Stimulated activated CD4-positive, alpha-beta T cell treated with anti-CD3 and anti-CD28 coated beads, Interleukin-12 subunit alpha, Interleukin-12 subunit beta, amount 100 ng/mL, for 24 hours (primary cell): Measurements from ENCODE around the gene UNC5C.

ENCODE experiments used
- DNase-seq, 2 experiments: peaks; one replicate each; pipeline ENCODE4 v3.0.0-alpha.2; 2020; ENCODE audit warnings: low read depth in 2 of 2

Gene UNC5C

DNA sequence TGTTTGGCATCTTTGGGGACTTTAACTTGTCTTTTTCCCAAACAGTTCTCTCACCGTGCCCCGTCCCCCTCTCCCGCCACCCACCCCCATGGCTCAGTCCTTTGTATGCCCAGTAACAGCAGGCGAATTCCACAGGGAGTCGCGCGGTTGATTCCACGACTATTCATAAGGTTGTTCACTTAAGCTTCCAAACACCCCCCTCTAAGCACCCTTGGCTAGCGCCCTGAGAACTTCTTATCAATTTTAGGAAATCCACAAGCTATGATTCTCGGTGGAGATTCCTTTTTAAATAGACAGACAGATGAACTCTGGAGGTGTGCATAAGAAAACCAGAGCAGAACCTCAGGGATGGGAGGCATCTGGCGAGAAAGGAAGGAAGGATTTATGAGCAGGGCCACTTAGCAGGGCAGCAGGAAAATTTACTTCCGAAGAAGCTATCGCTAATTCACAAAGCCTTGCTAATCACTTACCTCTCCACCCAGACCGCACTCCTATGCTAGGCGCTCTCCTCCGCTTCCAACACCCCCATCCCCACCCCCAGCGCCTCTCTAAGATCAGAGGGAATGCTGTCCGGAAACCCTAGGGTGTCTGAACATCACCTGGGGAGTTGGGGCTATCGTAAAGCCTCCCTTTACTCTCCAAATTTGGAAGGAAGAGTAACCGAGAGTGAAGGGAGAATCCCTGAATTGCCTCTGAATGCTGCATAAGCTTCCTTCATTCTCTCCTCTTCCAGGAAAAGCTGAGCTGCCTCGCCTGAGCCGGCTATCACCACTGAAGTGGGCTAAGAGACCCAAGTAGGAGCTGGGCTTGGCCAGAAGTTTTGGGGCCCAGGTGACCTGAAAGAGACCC is 1.7 kb downstream of the UNC5C start:
- DNase-seq, result no peak

DNA sequence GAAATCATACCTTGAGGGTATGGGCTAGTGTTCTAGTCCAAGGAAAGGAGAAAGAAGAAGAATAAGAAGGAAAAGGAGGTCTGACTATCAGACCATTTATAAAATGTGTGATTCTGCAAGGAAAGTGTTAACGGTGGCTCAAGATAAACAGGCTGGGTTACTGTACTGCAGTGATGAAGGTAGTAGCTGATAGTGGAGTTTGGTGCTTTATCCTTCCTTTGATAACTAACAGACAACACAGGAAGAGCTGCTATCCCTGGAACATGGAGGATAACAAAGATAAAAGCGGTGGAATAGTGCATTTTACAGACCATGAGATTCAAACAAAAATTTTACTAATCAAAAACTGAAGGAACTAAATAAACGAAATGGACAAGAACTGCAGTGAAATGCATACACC is 2.6 kb downstream of the UNC5C start:
- DNase-seq, result no peak

DNA sequence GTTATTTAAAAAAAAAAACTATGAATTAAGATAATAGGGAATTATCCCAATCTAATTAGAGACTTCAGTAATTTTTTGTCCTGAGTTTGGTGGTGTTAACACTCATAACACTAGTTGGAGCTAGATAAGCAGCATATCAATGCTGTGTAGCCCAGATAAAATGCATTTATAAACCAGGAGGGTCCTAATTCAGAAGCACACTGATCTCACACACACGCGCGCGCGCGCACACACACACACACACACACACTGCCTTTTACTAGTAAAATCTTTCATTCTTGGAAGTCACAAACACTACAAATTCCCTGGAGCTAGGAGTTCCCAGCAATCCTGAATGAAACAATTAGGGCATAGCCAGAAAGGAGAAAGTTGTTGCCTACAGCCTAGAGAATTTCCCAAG is 3.2 kb downstream of the UNC5C start:
- DNase-seq, result no peak

GRCh38 chr4:95544113-95545103 is 4.4 kb downstream of the UNC5C start:
- DNase-seq, result no peak

DNA sequence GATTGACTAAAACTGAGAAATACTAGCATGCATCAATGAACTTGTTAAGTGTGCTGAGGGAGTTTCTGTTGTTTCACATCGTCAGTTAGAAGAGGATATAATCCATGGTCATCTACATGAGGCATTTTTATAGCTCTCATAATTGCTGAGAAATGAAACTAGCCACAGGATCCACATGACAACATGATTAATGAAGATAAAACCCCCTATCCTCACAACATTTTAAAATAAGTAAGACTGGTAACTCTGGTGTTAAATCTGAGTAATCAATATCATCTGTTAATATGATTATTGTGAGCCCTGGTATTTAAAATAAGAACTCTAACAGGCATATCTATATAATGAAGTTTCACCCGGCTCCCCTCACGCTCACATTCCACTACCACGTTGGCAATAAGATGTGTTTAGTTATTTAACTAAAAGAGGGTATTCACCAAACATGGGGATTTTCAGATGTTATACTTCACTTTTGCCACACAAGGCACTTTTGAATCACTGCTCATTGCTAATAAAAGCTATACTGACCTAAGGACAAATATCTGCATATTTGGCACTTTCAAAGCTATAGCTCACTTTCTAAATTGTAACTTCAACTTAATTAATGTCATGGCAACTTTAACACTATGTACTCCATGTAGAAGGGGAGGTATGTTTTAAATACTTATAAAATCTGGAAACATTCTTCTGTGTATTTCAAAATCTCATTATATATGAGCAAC is 6.7 kb downstream of the UNC5C start:
- DNase-seq, result no peak

DNA sequence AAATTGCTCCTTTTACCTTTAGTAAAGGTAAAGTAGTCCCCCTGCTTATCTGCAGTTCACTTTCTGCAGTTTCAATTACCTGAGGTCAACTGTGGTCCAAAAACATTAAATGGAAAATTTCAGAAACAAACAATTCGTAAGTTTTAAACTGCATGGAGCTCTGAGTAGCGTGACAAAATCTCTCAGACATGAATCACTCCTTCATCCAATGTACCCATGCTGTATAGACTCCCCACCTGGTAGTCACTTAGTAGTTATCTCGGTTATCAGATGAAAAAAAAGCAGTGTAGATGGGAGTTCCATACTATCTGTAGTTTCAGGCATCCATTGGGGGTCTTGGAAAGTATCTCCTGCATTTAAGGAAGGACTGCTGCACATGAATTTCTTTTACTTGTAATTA is 7.7 kb downstream of the UNC5C start:
- no peak for DNase-seq

GRCh38 chr4:95540227-95540626 is 8.5 kb downstream of the UNC5C start:
- no peak for DNase-seq

- DNase-seq, result no peak
Measured at GRCh38 chr4:95539106-95539505, 9.7 kb downstream of the UNC5C start.

GRCh38 chr4:95537863-95538488 is 10.8 kb downstream of the UNC5C start:
- DNase-seq, result no peak

DNA sequence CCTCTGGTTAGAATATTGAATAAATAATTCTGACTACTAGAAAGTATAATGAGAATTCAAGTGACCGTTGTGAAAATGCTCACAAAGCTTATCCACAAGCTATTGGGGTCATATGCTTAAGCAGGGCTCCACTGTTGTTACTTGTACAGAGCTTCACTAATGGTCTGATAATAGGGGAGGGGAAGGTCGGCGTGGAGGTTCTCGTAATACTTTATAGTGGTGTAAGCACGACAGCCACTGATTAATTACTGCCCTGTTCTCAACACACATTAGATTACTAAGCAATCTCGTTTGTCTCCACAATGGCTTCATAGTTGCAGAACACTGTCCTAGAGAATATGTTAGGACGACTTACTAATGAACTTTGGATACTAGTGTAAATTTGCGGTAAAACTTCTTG is 11.6 kb downstream of the UNC5C start:
- no peak for DNase-seq

DNA sequence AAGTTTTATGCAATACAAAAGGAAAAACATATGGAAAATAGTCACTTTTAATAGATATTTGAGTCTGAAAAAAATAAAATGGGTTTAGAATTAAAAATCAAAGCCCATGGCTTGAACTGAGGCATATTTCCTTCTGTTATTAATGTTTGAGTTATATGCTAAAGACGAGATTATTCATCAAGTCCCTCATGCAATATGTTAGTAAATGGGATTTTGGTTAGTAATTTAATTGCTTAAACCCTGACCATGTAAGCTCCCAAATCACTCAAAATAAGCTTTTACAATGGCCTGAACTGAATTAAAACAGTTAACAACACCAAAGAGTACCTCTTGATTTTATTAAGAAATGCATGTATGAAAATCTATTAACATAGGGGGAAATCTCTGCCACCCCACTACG is 12.1 kb downstream of the UNC5C start:
- no peak for DNase-seq

- DNase-seq, result no peak
Measured at GRCh38 chr4:95535180-95535579, 13.6 kb downstream of the UNC5C start.

DNA sequence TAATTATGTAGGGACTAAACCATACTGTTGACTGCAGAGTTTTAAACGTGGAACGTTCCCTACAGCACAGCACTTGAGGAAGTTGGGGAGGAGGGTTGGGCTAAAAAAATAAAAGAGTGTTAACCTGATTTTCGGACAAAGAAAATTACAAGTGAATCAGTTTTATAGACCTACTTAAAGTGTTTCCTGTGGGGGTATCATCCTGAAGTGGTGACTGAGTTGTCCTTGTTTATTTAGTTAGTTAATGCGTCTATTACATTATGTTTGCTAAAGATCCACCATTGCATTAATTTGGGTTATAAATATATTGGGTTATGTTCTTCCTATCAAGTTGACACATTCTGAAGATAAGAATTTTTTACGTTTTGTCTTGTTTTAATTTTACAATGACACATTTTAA is 14.7 kb downstream of the UNC5C start:
- no peak for DNase-seq

- DNase-seq, result no peak
Measured at GRCh38 chr4:95533254-95533653, 15.5 kb downstream of the UNC5C start.

DNA sequence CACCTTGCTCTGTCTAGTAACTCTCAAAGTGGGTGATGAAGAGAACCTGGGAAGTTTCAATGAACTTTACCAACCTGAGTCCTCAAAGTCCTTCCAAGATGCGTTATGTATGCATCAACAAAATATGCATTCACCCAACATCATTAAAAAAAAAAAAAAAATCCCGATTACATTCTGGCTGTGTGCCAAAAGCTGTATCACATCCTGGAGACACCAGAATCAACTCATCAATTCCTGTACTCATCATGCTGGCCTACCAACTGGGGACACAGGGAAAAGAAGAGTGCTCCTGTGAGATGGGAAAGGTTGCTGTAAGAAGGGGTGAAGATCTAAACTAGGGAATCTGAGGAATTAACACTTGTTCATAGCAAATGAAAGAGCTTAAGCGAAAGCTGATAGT is 16.5 kb downstream of the UNC5C start:
- no peak for DNase-seq

GRCh38 chr4:95531141-95531540 is 17.6 kb downstream of the UNC5C start:
- DNase-seq, result no peak

DNA sequence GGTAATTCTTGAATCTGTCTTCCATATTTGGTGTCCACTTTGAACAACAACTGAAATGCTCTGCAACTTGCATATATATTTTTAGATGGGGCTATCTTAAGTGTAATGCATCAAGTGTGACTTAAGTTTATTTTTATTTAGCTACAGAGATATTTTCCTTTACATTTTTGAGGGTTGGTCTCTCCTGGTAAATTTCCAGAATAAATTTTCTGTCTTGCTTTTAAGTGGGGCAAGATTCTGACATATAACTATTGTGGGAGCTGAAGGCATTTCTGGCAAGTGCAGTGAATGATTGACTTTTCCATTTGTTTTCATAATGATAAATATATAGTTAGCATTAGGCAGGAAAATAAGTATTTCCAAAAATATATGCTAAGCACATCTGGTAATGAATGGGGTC is 18.8 kb downstream of the UNC5C start:
- DNase-seq, result no peak

- DNase-seq, result no peak
Measured at GRCh38 chr4:95528388-95528948, 20.3 kb downstream of the UNC5C start.

DNA sequence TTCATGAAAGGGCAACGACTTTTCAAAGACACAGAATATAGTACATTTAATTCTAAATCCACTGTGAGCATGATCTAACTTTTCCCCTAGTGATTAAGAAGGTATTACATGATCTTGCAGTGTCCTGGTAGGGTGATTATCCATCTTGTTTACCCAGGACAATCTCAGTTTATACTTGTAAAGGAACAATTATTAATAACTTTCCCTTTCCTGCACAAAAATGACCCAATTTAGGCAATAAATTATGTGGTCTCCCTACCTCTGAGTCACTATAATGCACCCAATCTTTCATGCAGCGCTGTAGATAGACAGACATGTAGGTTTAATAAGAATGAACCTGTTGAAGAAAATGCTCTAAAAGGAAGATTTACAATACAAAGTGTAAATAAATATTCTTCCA is 22.7 kb downstream of the UNC5C start:
- DNase-seq, result no peak

- no peak for DNase-seq
Measured at GRCh38 chr4:95524729-95525128, 24.0 kb downstream of the UNC5C start.

GRCh38 chr4:95524184-95524583 is 24.6 kb downstream of the UNC5C start:
- no peak for DNase-seq
